ENCODE measurements around the gene TMEM250. TPM values are rescaled to one million over a fixed set of nuclear protein-coding genes. Genes with fewer than 3 reads are reported as not detected.
"Not testable (repeated sequence)": the region's sequence is repeated elsewhere in the genome, so short reads cannot be mapped to it uniquely, and the experiment has no call there.

TMEM250 gene
- total RNA-seq, 4 donors from 2014 or later, result 23.8 to 31.1 (median 28.4) TPM

GRCh38 chr9:136151848-136152542 is 33.3 kb upstream of the TMEM250 start:
- no peak for TF ChIP-seq CTCF (IDR thresholded peaks at IDR 0.05)
- DNase-seq (ENCODE audit: low spot score), result no peak
- no peak for ATAC-seq (ENCODE audit: low FRiP score)

GRCh38 chr9:136151214-136151804 is 32.6 kb upstream of the TMEM250 start:
- TF ChIP-seq CTCF (IDR thresholded peaks at IDR 0.05), result no peak
- DNase-seq (ENCODE audit: low spot score) (no peak), ATAC-seq (ENCODE audit: low FRiP score) (no peak)

GRCh38 chr9:136150664-136151213 is 32.1 kb upstream of the TMEM250 start:
- ATAC-seq (ENCODE audit: low FRiP score); DNase-seq (ENCODE audit: low spot score): not testable (repeated sequence)

- no peak for TF ChIP-seq CTCF (IDR thresholded peaks at IDR 0.05)
- no peak for DNase-seq (ENCODE audit: low spot score)
- no peak for ATAC-seq (ENCODE audit: low FRiP score)
Observed at GRCh38 chr9:136149853-136150252, 31.2 kb upstream of the TMEM250 start.

- DNase-seq (ENCODE audit: low spot score), result no peak
- no peak for TF ChIP-seq CTCF (IDR thresholded peaks at IDR 0.05)
- ATAC-seq (ENCODE audit: low FRiP score), result no peak
Observed at GRCh38 chr9:136149337-136149736, 30.7 kb upstream of the TMEM250 start.

- DNase-seq (ENCODE audit: low spot score), result no peak
- no peak for TF ChIP-seq CTCF (IDR thresholded peaks at IDR 0.05)
- ATAC-seq (ENCODE audit: low FRiP score), result no peak
Observed at GRCh38 chr9:136148766-136149165, 30.1 kb upstream of the TMEM250 start.

GRCh38 chr9:136147890-136148714 is 29.4 kb upstream of the TMEM250 start:
- DNase-seq (ENCODE audit: low spot score) (no peak), ATAC-seq (ENCODE audit: low FRiP score) (no peak)
- no peak for TF ChIP-seq CTCF (IDR thresholded peaks at IDR 0.05)

Data from omental fat pad (tissue), 4 donors.